ENCODE data around the gene GGCX.

The GGCX gene

DNA sequence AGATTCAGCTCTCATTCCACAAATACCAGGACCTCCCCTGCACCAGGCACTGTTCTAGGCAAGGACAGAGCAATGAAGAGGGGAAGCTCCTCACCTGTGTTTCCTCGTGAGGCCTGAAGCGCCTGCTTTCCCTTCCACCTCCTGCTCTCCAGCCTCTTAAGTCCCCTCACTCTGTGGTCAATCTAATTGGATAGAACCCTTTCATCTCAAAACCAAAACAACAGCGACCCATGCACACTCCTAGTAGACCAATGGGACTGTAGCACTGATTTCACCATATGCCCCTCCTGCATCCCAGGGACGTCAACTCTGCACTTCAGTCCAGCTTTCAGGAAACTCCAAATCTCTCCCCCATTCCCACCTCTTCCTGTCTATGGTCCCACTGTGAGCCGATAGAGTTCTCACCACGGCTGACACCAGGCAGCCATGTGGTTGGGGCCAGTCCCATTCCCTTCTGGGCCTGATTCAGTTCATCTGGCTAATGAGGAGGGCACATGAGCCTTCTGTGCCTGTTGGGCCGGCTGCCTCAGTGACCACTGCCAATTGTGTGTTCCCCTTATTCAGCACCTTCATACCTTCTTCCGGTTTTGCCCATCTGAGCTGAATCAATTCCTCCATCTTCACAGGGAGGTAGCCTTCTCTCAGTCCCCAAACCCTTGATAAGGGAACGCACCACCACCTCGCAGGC, 55.6 kb downstream of the GGCX start:
- DNase-seq: no peak

GRCh38 chr2:85504778-85505261, 56.5 kb downstream of the GGCX start:
- no peak for DNase-seq

DNA sequence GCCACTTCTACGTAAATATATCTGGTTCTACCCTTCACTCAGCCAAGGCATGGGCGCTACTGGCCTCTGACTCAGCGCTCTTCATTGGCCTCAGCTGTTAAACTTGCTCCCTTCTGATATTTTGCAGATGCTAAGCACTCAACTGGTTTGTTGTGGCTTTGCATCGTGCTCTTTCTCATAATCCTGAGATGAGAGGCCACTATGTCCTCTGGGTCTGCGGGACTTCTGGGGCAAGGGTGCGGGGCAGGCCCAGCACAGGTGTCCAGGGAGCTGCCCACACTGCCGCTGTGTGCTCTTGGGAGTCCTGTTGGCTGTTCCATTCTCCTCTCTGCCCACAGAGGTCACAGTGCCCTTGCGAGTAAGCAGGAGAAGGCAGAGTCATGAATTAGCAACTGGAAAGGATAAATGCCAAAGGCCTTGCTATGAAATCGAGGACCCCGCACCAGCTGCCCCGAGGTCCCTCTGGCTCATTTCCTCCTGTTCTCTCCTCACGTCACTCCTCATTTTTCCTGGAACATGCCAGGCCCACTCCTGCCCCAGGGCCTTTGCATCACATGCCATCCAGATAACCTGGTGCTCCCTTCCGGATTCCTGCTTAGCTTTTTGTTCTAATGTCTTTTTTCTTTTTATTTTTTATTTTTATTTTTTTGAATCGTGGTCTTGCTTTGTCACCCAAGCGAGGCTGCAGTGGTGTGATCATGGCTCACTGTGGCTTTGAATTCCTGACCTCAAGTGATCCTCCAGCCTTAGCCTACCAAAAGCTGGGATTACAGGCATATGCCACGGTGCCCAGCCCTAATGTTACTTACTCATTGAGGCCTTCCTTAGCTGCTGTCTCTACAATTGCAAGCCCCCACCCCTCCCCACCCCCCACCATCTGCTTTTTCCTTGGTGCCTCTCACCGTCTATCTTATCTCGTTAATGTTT, 57.2 kb downstream of the GGCX start:
- DNase-seq: no peak

DNA sequence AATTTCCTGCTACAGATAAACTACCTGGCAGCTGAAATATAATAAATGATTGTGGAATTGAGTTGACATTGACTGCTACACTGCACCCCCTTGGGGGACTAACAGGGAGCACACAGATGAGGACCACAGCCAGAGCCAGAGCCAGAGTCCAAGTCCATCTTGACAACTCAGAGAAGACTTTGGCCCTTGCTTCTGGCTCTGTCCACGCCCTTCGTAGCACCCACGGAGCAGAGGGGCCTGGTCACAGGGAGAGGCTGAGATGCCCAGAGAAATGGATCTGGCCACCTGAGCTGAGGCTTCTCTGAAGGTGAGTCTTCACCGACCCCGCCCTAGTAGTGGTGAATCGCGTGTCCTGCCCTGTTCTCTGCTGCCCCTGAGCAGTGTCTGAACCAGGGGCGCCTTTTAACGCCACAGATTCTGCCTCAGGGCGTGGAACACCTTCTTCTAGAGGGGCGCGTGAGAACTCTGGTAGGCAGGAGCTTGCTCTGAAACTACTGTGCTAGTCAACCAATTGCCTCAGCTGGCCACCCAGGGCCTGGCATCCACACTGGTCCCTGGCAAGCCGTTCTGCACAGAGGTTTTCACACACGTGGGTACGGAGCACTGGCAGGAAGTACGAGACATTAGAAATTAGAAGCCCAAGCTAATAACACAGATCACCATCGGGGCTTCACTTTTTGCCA, 58.0 kb downstream of the GGCX start:
- no peak for DNase-seq

DNA sequence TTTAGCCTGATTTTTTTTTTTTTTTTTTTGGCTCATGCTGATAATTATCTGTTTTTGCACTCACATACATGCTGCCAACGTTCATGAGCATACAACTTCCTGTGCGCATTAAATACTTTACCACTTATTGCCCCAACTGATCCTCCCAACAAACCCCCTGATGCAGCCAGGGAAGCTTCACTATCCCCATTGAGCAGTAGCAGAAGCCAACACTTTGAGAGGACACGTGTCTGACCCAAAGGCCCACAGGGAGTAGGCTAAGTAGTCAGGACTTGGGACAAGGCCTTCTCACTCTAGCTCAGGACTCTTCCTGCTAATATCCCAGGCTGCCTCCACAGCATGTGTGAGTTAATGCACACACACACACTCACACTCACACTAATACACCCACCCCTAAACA, 58.6 kb downstream of the GGCX start:
- DNase-seq: no peak

DNA sequence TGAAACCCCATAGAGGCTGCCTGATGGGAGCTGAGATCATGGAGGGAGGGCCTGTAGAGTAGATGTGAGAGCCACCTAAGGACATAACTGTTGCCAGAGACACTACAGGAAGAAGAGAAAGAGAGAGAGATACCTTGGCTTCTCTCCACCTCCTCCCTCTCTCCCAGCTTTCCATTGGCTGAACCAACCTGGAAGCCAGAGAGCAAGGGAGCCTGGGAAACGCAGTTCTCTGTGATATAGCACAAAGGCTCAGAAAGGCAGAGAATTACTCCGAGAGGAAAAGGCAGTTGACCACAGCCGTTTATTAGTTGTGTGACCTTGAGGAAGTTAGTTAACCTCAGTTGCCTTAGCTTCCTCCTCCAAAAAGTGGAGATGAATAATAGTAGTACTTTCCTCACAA, 60.0 kb downstream of the GGCX start:
- no peak for DNase-seq

DNA sequence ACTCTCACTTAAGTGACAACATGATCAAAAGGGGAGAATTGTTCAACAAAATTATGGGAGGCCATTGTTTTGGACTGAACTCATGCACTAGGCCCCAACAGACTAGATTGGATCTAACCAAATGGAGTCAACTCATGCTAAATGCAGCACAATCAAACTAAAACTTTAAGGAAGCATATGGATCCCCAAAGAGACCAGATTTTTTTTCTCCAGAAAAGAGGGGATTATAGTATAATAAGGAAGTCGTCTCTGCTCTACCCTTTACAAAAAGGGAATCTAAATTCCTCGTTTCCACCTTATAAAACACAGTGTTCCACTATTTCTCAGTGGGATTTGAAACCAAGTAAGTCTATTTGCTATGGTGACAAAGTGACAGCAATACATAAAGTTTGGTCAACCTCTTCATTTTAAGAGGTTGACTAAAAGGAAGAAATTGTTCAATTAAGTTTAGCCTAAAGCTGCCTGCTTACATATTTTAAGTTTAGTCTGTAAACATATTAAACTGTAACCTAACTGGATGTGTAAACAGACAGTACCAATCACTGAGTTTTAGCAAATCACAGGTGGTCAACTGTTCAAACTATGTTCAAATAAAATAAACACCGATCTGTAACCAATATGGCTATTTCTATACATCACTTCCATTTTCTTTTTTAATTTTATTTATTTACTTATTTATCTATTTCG, 63.2 kb downstream of the GGCX start:
- DNase-seq: no peak

DNA sequence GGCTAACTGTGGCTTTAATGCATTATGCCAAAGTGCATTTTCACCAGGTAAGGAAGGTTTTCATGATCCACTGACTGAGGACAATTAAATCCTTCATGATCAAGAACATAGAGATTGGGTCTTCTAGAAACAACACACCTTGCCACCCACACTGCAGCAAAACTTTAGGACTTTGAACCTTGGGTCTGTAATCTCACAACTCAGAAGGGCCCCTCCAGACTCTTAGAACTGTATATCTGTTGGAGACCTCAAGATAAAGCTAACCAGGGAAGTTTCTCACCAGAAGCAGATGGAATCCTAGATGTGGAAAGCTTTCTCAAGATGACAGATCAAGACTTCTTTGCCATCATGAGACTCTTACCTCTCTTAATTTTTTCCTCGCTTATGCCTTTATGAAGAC, 64.9 kb downstream of the GGCX start:
- DNase-seq: no peak

Data from NK-92 treated with Interleukin-12 subunit alpha and Interleukin-12 subunit beta, amount 100 ng/mL, for 24 hours (cell line).